ENCODE data around the gene CADPS2.

GRCh38 chr7:122482212-122482611, 404.0 kb downstream of the CADPS2 start:
- TF ChIP-seq CTCF (optimal IDR thresholded peaks at IDR 0.05 in 1 of 3, IDR thresholded peaks at IDR 0.05 in 1 of 3, conservative IDR thresholded peaks at IDR 0.05 in 1 of 3; ENCODE audit: extremely low read depth in 1 of 3, insufficient read depth in 2 of 3, low read length in 3 of 3) (no peak), EZH2 (IDR thresholded peaks at IDR 0.05; ENCODE audit: low read length) (no peak)

All from keratinocyte (primary cell).